ENCODE measurements around the gene LRRC8D.

LRRC8D gene

GRCh38 chr1:89898695-89899470 lies 78.1 kb downstream of the LRRC8D start:
- no peak for TF ChIP-seq CTCF (IDR thresholded peaks at IDR 0.05)

- no peak for TF ChIP-seq CTCF (IDR thresholded peaks at IDR 0.05)
Measured at GRCh38 chr1:89900323-89900722, 79.5 kb downstream of the LRRC8D start.

- no peak for TF ChIP-seq CTCF (IDR thresholded peaks at IDR 0.05)
Measured at GRCh38 chr1:89900791-89901708, 80.2 kb downstream of the LRRC8D start.

GRCh38 chr1:89901957-89902669 lies 81.3 kb downstream of the LRRC8D start:
- TF ChIP-seq CTCF (IDR thresholded peaks at IDR 0.05): no peak

- TF ChIP-seq CTCF (IDR thresholded peaks at IDR 0.05): no peak
Measured at GRCh38 chr1:89903550-89903949, 82.7 kb downstream of the LRRC8D start.

GRCh38 chr1:89904219-89904980 lies 83.6 kb downstream of the LRRC8D start:
- TF ChIP-seq CTCF (IDR thresholded peaks at IDR 0.05): no peak

All from LNCAP (cell line).